CD14-positive monocyte (primary cell): ENCODE data around the gene ADGRL3. TPM values are rescaled to one million over a fixed set of nuclear protein-coding genes. Genes with fewer than 3 reads are reported as not detected.

Source experiments
- DNase-seq, 3 donors: peaks; one replicate each; pipeline ENCODE4 v3.0.0-alpha.2; 2011 to 2022
- H2AFZ ChIP-seq: 2 replicates; pipeline ENCODE4 v1.6.0; 2012; ENCODE audit warnings: mild to moderate bottlenecking, low read depth, low read length, inconsistent platforms; ENCODE audit not compliant: insufficient read depth, poor library complexity, severe bottlenecking
- H3K27ac ChIP-seq, 2 donors: 1 replicate in 1 of 2; 2 replicates in 1 of 2; pipeline ENCODE4 v1.5.1; 2012 to 2013; ENCODE audit warnings: low read length in 2 of 2, control low read depth in 1 of 2, inconsistent platforms in 1 of 2, low read depth in 1 of 2, mild to moderate bottlenecking in 1 of 2
- H3K27me3 ChIP-seq, 2 donors: one replicate each; pipeline versions ENCODE4 v1.6.0 to v1.6.1; 2011 to 2013; ENCODE audit warnings: low read length in 2 of 2; ENCODE audit not compliant: control insufficient read depth in 2 of 2, insufficient read depth in 2 of 2
- H3K36me3 ChIP-seq, 2 donors: replicated peaks in 1 of 2; 1 replicate in 1 of 2; 2 replicates in 1 of 2; pipeline versions ENCODE4 v1.5.1 to v1.6.1; 2012 to 2013; ENCODE audit warnings: low read length in 2 of 2, control low read depth in 1 of 2, inconsistent platforms in 1 of 2, mild to moderate bottlenecking in 1 of 2; ENCODE audit not compliant: insufficient read depth in 2 of 2, control insufficient read depth in 1 of 2
- H3K4me1 ChIP-seq, 2 donors: 1 replicate in 1 of 2; 2 replicates in 1 of 2; pipeline versions ENCODE4 v1.5.1 to v1.6.1; 2012 to 2013; ENCODE audit warnings: low read length in 2 of 2, control low read depth in 1 of 2, inconsistent platforms in 1 of 2, mild to moderate bottlenecking in 1 of 2, moderate library complexity in 1 of 2; ENCODE audit not compliant: insufficient read depth in 2 of 2, control insufficient read depth in 1 of 2
- H3K4me2 ChIP-seq: replicated peaks from 2 replicates; pipeline ENCODE3; 2012; ENCODE audit warnings: low read length, moderate library complexity, mild to moderate bottlenecking; ENCODE audit not compliant: poor library complexity, severe bottlenecking; ENCODE audit errors: extremely low read depth
- H3K4me3 ChIP-seq, 3 experiments: fragments of 200-600 bp in 1 of 3; sonication (generic) in 1 of 3; replicated peaks in 1 of 3; 1 replicate in 2 of 3; 2 replicates in 1 of 3; pipeline ENCODE4 v1.5.1; 2011 to 2013; ENCODE audit warnings: low read length in 3 of 3, mild to moderate bottlenecking in 3 of 3, control low read depth in 2 of 3, low read depth in 2 of 3, inconsistent platforms in 1 of 3, moderate library complexity in 1 of 3
- H3K79me2 ChIP-seq: 2 replicates; pipeline ENCODE4 v1.6.0; 2012; ENCODE audit warnings: mild to moderate bottlenecking, control low read depth, inconsistent platforms, low read length, moderate library complexity; ENCODE audit not compliant: insufficient read depth
- H3K9ac ChIP-seq: 2 replicates; pipeline ENCODE4 v1.6.0; 2017; ENCODE audit warnings: low read length, mild to moderate bottlenecking; ENCODE audit not compliant: insufficient read depth, poor library complexity, severe bottlenecking
- H3K9me3 ChIP-seq, 2 donors: replicated peaks in 1 of 2; 1 replicate in 1 of 2; 2 replicates in 1 of 2; pipeline versions ENCODE4 v1.5.1 to v1.6.1; 2012 to 2013; ENCODE audit warnings: low read length in 2 of 2, control low read depth in 1 of 2; ENCODE audit not compliant: control insufficient read depth in 1 of 2, insufficient read depth in 1 of 2
- H4K20me1 ChIP-seq: 2 replicates; pipeline ENCODE4 v1.6.0; 2012; ENCODE audit warnings: mild to moderate bottlenecking, low read length, control low read depth, moderate library complexity; ENCODE audit not compliant: insufficient read depth
- H3K27ac Mint-ChIP-seq, 7 donors: one replicate each; pipeline ENCODE4 v1.8.0; 2020; ENCODE audit warnings: mild to moderate bottlenecking in 7 of 7, mixed read lengths in 7 of 7, moderate library complexity in 6 of 7, inconsistent platforms in 2 of 7
- H3K27me3 Mint-ChIP-seq, 3 donors: one replicate each; pipeline ENCODE4 v1.8.0; 2021 to 2022; ENCODE audit warnings: low read depth in 3 of 3, mild to moderate bottlenecking in 3 of 3, mixed read lengths in 3 of 3, moderate library complexity in 3 of 3, inconsistent platforms in 1 of 3
- H3K36me3 Mint-ChIP-seq, 2 donors: one replicate each; pipeline ENCODE4 v1.8.0; 2020; ENCODE audit warnings: mixed read lengths in 2 of 2, inconsistent platforms in 1 of 2, mild to moderate bottlenecking in 1 of 2
- H3K4me1 Mint-ChIP-seq: one replicate; pipeline ENCODE4 v1.8.0; 2020; ENCODE audit warnings: mild to moderate bottlenecking, mixed read lengths
- H3K4me3 Mint-ChIP-seq, 2 donors: one replicate each; pipeline ENCODE4 v1.8.0; 2020; ENCODE audit warnings: mild to moderate bottlenecking in 2 of 2, mixed read lengths in 2 of 2, moderate library complexity in 1 of 2
- H3K9me3 Mint-ChIP-seq, 7 donors: one replicate each; pipeline ENCODE4 v1.8.0; 2020 to 2022; ENCODE audit warnings: mixed read lengths in 7 of 7, mild to moderate bottlenecking in 6 of 7, moderate library complexity in 6 of 7, inconsistent platforms in 2 of 7
- WGBS: methylation state at CpG from one replicate; pipeline ENCODE4 v1.1.5; 2013; ENCODE audit warnings: missing lambda C conversion rate; ENCODE audit not compliant: insufficient coverage; 5-methylcytosine and 5-hydroxymethylcytosine counted together
- intact Hi-C, 2 donors: fragments of 100-400 bp; cut with micrococcal nuclease; formaldehyde crosslinking; loops; one replicate each; pipeline versions ENCODE4 v1.15.0 to v1.15.1; 2023
- polyA plus RNA-seq, 3 donors: library from polyadenylated mRNA; depleted of rRNA in 1 of 3; unstranded in 2 of 3; stranded (reverse) in 1 of 3; fragments of 300-500 nt in 2 of 3; fragments of >200 nt in 1 of 3; fragmentation: Illumina TruSeq in 2 of 3; gene quantifications; 1 replicate in 2 of 3; 2 replicates in 1 of 3; pipeline ENCODE4 v1.2.3, GENCODE V29; 2012 to 2021
- TF ChIP-seq, protein P1 (sequence below): fragments of 200-600 bp; IDR thresholded peaks from one replicate; pipeline ENCODE4 v1.8.0; 2022; ENCODE audit warnings: antibody characterized with exemption, mild to moderate bottlenecking

The ADGRL3 gene
- polyA plus RNA-seq, 3 donors: not detected

DNA sequence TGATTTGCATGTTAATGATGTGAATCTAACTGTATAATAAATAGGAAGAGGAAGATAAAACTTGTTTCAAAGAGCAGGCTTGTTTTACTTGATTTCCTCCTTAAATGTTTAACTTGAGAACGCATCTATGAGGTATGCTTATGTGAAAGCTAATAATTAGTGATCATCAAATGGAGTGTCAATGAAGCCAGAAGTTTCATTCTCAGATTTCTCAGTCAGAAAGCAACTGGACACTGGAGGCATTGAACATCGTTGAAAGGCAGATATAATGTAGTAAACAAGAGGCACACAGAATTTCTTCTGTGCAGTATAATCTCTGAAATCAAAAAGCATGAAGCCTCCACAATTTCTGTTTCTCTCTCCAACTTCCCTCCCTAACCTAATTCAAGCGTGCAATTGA is 672.9 kb downstream of the ADGRL3 start:
- TF ChIP-seq, protein P1, sequence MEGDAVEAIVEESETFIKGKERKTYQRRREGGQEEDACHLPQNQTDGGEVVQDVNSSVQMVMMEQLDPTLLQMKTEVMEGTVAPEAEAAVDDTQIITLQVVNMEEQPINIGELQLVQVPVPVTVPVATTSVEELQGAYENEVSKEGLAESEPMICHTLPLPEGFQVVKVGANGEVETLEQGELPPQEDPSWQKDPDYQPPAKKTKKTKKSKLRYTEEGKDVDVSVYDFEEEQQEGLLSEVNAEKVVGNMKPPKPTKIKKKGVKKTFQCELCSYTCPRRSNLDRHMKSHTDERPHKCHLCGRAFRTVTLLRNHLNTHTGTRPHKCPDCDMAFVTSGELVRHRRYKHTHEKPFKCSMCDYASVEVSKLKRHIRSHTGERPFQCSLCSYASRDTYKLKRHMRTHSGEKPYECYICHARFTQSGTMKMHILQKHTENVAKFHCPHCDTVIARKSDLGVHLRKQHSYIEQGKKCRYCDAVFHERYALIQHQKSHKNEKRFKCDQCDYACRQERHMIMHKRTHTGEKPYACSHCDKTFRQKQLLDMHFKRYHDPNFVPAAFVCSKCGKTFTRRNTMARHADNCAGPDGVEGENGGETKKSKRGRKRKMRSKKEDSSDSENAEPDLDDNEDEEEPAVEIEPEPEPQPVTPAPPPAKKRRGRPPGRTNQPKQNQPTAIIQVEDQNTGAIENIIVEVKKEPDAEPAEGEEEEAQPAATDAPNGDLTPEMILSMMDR: no peak
- Histone ChIP-seq H4K20me1 (no peaks in the 10 kb centered on the region), H3K4me2 (no peak overlapping the region), H3K27me3 (no peaks in the 10 kb centered on the region), H2AFZ (no peak overlapping the region), H3K4me3 (no peak overlapping the region), H3K79me2 (no peaks in the 10 kb centered on the region), H3K9me3 (peaks cover 0 to 6% of the 10 kb centered on the region in 2 donors), H3K27ac (no peak overlapping the region), H3K4me1 (peaks cover 0 to 3% of the 10 kb centered on the region in 2 donors), H3K36me3 (no peaks in the 10 kb centered on the region), H3K9ac (no peak overlapping the region)
- H3K9me3 Mint-ChIP-seq: peaks cover 8 to 22% (median 14%) of the 10 kb centered on the region in 7 donors
- H3K4me3 Mint-ChIP-seq: peak overlapping the region in 1 of 2 donors; percentile 33
- intact Hi-C loops: no loop called here
- H3K27me3 Mint-ChIP-seq: no peaks in the 10 kb centered on the region
- no CpG with 5 or more reads among the region's 3 CpGs for WGBS
- H3K36me3 Mint-ChIP-seq: no peaks in the 10 kb centered on the region
- peaks cover 8% of the 10 kb centered on the region for H3K4me1 Mint-ChIP-seq
- no peak for DNase-seq
- H3K27ac Mint-ChIP-seq: no peak overlapping the region

- Mint-ChIP-seq H3K36me3 (no peaks in the 10 kb centered on the region), H3K27me3 (no peaks in the 10 kb centered on the region), H3K4me1 (peaks cover 11% of the 10 kb centered on the region), H3K4me3 (no peak overlapping the region), H3K9me3 (peaks cover 8 to 23% (median 12%) of the 10 kb centered on the region in 7 donors), H3K27ac (no peak overlapping the region)
- peaks cover 0 to 3% of the 10 kb centered on the region in 2 donors for H3K9me3 ChIP-seq
- TF ChIP-seq, protein P1: no peak
- peaks cover 0 to 4% of the 10 kb centered on the region in 2 donors for H3K4me1 ChIP-seq
- intact Hi-C loops: no loop called here
- H3K4me2 ChIP-seq: no peak overlapping the region
- no peak overlapping the region for H2AFZ ChIP-seq
- H3K36me3 ChIP-seq: no peaks in the 10 kb centered on the region
- no peak overlapping the region for H3K27ac ChIP-seq
- no peaks in the 10 kb centered on the region for H4K20me1 ChIP-seq
- no peaks in the 10 kb centered on the region for H3K79me2 ChIP-seq
- H3K4me3 ChIP-seq: no peak overlapping the region
- no peak overlapping the region for H3K9ac ChIP-seq
- DNase-seq: no peak
- no peaks in the 10 kb centered on the region for H3K27me3 ChIP-seq
Observed at GRCh38 chr4:61877266-61877665, 677.1 kb downstream of the ADGRL3 start.
